ENCODE results near the gene STAT3. TPM values are rescaled to one million over a fixed set of nuclear protein-coding genes. Genes with fewer than 3 reads are reported as not detected.
"Not testable (repeated sequence)": the region's sequence is repeated elsewhere in the genome, so short reads cannot be mapped to it uniquely, and the experiment has no call there.

Gene STAT3
- total RNA-seq, 1 experiment from 2014 or later, result 60.5 TPM

DNA sequence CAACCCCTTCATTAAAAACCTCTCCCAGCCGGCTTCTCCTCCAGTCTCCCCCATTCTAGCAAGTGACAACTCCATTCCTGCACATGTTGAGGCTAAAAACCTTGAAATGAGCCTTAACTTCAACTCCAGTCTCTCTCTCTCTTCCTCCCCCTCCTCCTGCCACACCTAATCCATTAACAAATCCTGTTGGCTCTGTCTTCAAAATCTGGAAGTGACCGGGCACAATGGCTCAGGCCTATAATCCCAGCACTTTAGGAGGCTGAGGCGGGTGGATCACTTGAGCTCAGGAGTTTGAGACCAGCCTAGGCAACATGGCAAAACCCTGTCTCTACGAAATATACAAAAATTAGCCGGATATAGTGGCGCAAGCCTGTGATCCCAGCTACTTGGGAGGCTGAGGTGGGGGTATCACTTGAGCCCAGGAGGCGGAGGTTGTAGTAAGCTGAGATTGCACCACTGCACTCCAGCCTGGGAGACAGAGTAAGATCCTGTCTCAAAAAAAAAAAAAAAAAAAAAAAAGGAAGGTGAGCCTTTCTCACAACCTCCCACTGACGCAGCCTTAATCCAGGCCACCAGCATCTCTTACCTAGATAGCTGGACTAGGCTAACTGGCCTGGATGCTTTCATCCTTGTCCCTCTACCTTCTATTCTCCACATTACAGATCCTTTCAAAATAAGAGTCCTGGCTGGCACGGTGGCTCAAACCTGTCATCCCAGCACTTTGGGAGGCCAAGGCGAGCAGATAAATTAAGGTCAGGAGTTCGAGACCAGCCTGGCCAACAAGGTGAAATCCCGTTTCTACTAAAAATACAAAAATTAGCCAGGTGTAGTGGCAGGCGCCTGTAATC, 21.8 kb downstream of the STAT3 start:
- not testable (repeated sequence) for DNase-seq (ENCODE audit: low spot score); H3K4me1 ChIP-seq (ENCODE audit: insufficient read depth, low read length, poor library complexity, severe bottlenecking)
- POLR2A ChIA-PET (ENCODE audit: low non-redundant PET), result interaction anchor here (0.7 kb wide), 1 partner anchor 19 kb away, joined by 7 read pairs; no protein-coding TSS in a partner anchor

GRCh38 chr17:42365136-42365535, 23.1 kb downstream of the STAT3 start:
- ChIA-PET POLR2A (ENCODE audit: low non-redundant PET) (interaction anchor here (0.7 kb wide), 1 partner anchor 393 kb away, joined by 6 read pairs; no protein-coding TSS in a partner anchor), CTCF (no interaction called here)
- H3K4me1 ChIP-seq (ENCODE audit: insufficient read depth, low read length, poor library complexity, severe bottlenecking), result peaks cover 9% of the 10 kb centered on the region
- intact Hi-C loops (cut with micrococcal nuclease; ENCODE audit: unreplicated experiment), result no loop called here
- no peak for DNase-seq (ENCODE audit: low spot score)
- no peak for TF ChIP-seq EZH2 (IDR thresholded peaks at IDR 0.05; ENCODE audit: borderline replicate concordance, low read depth, low read length, poor library complexity, severe bottlenecking)
- no peak for TF ChIP-seq CTCF (conservative IDR thresholded peaks at IDR 0.05; ENCODE audit: low read depth, low read length)
- H3K4me3 ChIP-seq (ENCODE audit: low read depth, low read length, poor library complexity, severe bottlenecking), result no peak overlapping the region
- no TSS peak for BruUV-seq (replicated peaks)
- H3K27me3 ChIP-seq (replicated peaks; ENCODE audit: insufficient read depth, low read depth, low read length, poor library complexity), result no peaks in the 10 kb centered on the region
- H3K9me3 ChIP-seq (ENCODE audit: low read depth, low read length, poor library complexity, severe bottlenecking), result no peaks in the 10 kb centered on the region
- H3K27ac ChIP-seq (ENCODE audit: low read depth, low read length, poor library complexity, severe bottlenecking), result no peak overlapping the region
- H3K36me3 ChIP-seq (ENCODE audit: insufficient read depth, low read length, poor library complexity, severe bottlenecking), result no peaks in the 10 kb centered on the region

More for the DNA sequence above, 21.8 kb downstream of the STAT3 start:
- H3K27ac ChIP-seq (ENCODE audit: low read depth, low read length, poor library complexity, severe bottlenecking); intact Hi-C loops (cut with micrococcal nuclease; ENCODE audit: unreplicated experiment); BruUV-seq (replicated peaks); H3K9me3 ChIP-seq (ENCODE audit: low read depth, low read length, poor library complexity, severe bottlenecking); H3K4me3 ChIP-seq (ENCODE audit: low read depth, low read length, poor library complexity, severe bottlenecking); CTCF ChIA-PET; H3K27me3 ChIP-seq (replicated peaks; ENCODE audit: insufficient read depth, low read depth, low read length, poor library complexity); H3K36me3 ChIP-seq (ENCODE audit: insufficient read depth, low read length, poor library complexity, severe bottlenecking): not testable (repeated sequence)

GRCh38 chr17:42363767-42364585, 24.3 kb downstream of the STAT3 start:
- Histone ChIP-seq H3K9me3 (ENCODE audit: low read depth, low read length, poor library complexity, severe bottlenecking) (no peaks in the 10 kb centered on the region), H3K4me3 (ENCODE audit: low read depth, low read length, poor library complexity, severe bottlenecking) (no peak overlapping the region), H3K27ac (ENCODE audit: low read depth, low read length, poor library complexity, severe bottlenecking) (no peak overlapping the region), H3K4me1 (ENCODE audit: insufficient read depth, low read length, poor library complexity, severe bottlenecking) (peaks cover 9% of the 10 kb centered on the region), H3K27me3 (replicated peaks; ENCODE audit: insufficient read depth, low read depth, low read length, poor library complexity) (no peaks in the 10 kb centered on the region), H3K36me3 (ENCODE audit: insufficient read depth, low read length, poor library complexity, severe bottlenecking) (no peaks in the 10 kb centered on the region)
- BruUV-seq (replicated peaks), result no TSS peak
- POLR2A ChIA-PET (ENCODE audit: low non-redundant PET), result no interaction called here
- TF ChIP-seq CTCF (conservative IDR thresholded peaks at IDR 0.05; ENCODE audit: low read depth, low read length) (no peak), EZH2 (IDR thresholded peaks at IDR 0.05; ENCODE audit: borderline replicate concordance, low read depth, low read length, poor library complexity, severe bottlenecking) (no peak)
- intact Hi-C loops (cut with micrococcal nuclease; ENCODE audit: unreplicated experiment), result no loop called here
- CTCF ChIA-PET, result no interaction called here
- DNase-seq (ENCODE audit: low spot score), result no peak

Measured in A673 (cell line).